ENCODE results near the gene PCNX1.

DNA sequence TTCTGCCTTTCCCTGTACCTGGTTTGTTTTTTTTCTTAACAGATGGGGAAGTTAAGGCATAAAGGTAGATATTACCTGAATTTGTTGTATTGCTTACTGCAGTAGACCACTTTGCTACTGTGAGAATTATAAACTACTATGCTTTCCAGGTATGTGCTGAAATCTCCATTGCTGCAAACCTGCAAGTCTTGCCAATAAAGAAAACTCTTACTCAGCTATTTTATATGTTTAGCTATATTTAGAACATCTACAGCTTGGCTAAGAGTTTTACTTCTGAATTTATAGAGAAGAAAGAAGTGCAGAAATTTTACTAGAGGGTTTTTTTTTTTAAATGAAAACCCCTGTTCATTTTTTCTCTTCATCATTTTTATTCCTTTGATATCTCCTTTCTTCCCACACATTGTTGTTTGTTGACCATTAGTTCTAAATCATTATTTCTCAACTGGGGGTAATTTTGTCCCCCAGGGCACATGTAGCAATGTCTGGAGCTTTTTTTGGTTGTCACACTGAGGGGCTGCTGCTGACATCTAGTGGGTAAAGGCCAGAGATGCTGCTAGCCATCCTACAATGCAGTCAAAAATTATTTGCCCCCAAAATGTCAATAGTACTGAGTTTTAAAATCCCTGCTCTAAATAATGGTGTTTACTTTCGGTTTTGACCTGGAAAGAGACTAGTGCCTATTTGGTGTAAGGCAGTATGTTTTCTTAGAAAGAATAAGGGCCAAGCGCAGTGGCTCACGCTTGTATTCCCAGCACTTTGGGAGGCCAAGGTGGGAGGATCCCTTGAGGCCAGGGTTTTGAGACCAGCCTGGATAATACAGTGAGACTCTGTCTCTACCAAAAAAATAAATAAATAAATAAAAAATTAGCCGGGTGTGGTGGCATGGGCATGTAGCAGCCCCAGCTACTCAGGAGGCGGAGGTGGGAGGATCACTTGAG is 48.6 kb downstream of the PCNX1 start:
- TF ChIP-seq CTCF (IDR thresholded peaks at IDR 0.05; ENCODE audit: low read depth, low read length, poor library complexity, severe bottlenecking), result peak; percentile 53
- no peak for TF ChIP-seq EZH2phosphoT487 (IDR thresholded peaks at IDR 0.05; ENCODE audit: borderline replicate concordance, low read length)

Data from DOHH2 (cell line).